T1000 (cell line): ENCODE measurements around the gene ACSF3.

ENCODE experiments used
- DNase-seq: peaks from one replicate; lab custom pipeline; 2025; ENCODE audit warnings: mixed read lengths; lab: John Stamatoyannopoulos, UW

ACSF3 gene

GRCh38 chr16:89112377-89113151 is 18.9 kb downstream of the ACSF3 start:
- no peak for DNase-seq

GRCh38 chr16:89113152-89113547 is 19.5 kb downstream of the ACSF3 start:
- no peak for DNase-seq

- DNase-seq, result no peak
Measured at GRCh38 chr16:89113661-89114060, 20.0 kb downstream of the ACSF3 start.

- DNase-seq, result no peak
Measured at GRCh38 chr16:89114159-89114981, 20.7 kb downstream of the ACSF3 start.

GRCh38 chr16:89115216-89115861 is 21.7 kb downstream of the ACSF3 start:
- DNase-seq, result no peak

GRCh38 chr16:89116341-89117226 is 22.9 kb downstream of the ACSF3 start:
- no peak for DNase-seq

- no peak for DNase-seq
Measured at GRCh38 chr16:89117227-89117974, 23.7 kb downstream of the ACSF3 start.

GRCh38 chr16:89117975-89118289 is 24.3 kb downstream of the ACSF3 start:
- no peak for DNase-seq

- no peak for DNase-seq
Measured at GRCh38 chr16:89118361-89119165, 24.9 kb downstream of the ACSF3 start.

- DNase-seq, result no peak
Measured at GRCh38 chr16:89119166-89119621, 25.5 kb downstream of the ACSF3 start.

- DNase-seq, result no peak
Measured at GRCh38 chr16:89119661-89120141, 26.0 kb downstream of the ACSF3 start.

- no peak for DNase-seq
Measured at GRCh38 chr16:89120281-89120680, 26.6 kb downstream of the ACSF3 start.

GRCh38 chr16:89120921-89121351 is 27.3 kb downstream of the ACSF3 start:
- no peak for DNase-seq

- DNase-seq, result no peak
Measured at GRCh38 chr16:89121691-89122321, 28.2 kb downstream of the ACSF3 start.

- no peak for DNase-seq
Measured at GRCh38 chr16:89122322-89122851, 28.7 kb downstream of the ACSF3 start.

- no peak for DNase-seq
Measured at GRCh38 chr16:89123001-89123830, 29.6 kb downstream of the ACSF3 start.

GRCh38 chr16:89123831-89124100 is 30.1 kb downstream of the ACSF3 start:
- DNase-seq, result no peak

GRCh38 chr16:89129378-89129777 is 35.7 kb downstream of the ACSF3 start:
- no peak for DNase-seq

- DNase-seq, result no peak
Measured at GRCh38 chr16:89130448-89130847, 36.8 kb downstream of the ACSF3 start.
